Measurements from ENCODE around the gene SERPINB12.

Gene SERPINB12

DNA sequence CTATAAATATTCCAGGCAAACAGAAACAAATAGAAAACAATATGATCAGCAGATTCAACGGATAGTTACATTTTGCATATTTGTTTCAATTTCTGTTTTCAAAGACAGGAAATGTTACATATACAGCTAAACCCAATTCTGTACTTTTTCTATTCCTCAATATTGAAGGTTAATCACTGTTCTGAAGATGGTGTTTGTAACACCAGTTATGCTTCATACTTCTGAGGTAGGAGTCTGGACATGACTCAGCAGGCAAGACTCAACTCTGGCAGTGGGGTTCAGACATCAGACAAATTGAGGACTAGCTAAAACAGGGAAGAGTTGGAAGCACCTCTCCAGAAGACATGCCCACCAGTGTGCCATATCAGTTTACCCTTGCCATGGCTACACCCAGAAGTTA lies 61.6 kb downstream of the SERPINB12 start:
- DNase-seq (ENCODE audit: low read depth) = peak; percentile 11

DNA sequence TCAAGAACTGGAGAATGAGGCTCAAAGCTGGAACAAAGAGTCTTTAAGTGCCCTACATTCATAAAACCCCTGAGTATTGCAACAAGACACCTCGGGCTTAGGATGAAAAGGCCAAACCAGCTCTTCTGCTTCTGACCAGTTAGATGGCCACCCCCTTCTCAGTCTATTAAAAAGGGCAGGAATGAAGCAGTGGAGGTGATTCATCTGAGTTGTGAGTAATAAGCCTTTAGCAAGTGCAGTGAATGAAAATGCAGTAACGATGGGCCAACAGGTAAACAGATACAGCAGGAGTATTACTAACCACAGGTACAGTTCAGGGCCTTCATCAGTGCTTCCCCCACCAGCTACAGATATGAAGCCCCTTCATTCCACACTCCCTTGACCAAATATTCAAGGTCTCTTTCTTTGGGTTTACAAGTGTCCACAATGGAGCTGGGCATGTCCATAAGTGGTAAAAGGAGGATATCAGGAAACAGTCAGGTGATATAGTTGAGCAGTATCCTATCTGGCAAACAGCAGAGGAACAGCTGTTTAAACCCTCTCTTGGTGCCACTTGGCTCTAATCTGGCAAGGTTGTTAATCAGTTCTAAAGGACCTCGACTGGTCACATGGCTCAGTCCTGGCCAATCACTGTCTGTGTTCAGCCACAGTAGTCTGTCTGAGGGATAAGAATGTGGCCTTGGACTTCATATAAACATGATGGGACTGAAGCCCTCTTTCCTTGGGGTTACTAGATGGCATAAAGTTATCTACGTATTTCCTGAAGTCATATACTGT lies 62.8 kb downstream of the SERPINB12 start:
- DNase-seq (ENCODE audit: low read depth) = peak; percentile 12

DNA sequence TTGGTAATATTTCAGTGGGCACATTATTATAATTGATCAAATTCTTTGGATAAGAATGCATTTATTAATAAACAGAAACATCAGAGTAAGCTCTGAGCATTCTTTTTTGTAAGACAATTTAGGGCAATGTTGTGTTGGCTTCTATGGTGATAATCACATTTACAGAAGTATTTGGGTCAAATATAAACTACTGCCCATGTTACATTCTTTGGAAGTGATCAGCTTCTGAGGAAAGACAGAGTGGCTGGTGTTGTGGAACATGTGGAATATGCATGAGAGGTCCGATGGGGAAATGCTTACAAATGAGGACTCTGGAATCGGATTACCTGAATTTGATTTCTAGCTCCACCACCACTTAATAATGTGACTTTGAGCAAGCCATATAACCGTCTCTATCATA lies 64.4 kb downstream of the SERPINB12 start:
- DNase-seq (ENCODE audit: low read depth) = no peak

DNA sequence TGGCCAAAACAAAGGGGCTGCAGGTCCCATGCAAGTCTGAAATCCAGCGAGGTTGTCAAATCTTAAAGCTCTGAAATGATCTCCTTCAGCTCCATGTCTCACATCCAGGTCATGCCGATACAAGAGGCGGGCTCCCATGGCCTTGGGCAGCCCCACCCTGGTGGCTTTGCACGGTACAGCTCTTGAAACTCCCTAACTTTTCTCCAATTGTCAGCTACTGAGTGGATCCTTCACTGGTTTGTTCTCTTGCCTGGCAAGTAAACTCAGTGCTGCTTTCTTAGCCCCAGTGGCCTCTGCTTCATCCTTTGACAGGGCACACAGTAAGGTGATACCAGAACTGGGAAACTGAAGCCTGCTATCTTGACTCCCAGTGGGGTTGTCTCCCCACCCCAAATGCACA lies 71.3 kb downstream of the SERPINB12 start:
- no peak for DNase-seq (ENCODE audit: low read depth)

DNA sequence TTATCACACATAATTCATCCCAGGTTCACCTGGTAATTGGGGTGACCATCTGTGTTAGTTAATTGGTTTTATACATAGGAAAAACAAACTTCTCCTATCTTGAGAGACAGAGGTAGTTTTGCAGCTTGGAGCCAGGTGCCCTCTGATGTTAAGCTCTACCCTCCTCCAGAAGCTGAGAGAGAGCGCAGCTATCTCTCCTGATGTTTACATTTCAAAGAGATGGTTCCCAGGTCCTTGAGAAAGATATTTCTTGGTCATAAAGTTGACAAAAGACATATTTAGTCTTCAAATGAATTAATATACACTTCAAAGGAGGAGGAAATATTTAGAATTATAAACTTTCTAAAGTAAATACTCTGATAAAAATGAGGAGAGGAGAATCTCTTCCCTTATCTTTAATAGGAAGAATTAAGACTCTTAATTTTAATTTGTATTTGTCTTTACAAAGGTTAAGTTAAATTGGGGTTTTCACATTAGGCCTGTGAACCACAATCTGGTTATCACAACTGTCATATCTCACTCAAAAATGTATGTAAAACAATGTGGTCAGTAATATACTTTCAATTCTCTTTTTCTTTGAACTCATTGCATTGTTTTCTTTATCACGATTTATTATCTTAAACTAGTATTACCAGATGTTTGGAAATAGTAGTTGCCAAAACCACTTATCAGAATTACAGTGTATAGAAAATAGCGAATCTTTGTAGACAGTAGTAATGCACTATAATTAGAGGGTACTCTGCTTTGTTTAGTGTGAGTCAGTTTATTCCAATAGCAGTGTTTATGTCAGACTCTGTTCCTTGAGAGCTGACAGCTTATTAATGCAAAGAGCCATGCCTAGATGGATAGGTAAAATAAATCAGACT lies 75.1 kb downstream of the SERPINB12 start:
- no peak for DNase-seq (ENCODE audit: low read depth)

DNA sequence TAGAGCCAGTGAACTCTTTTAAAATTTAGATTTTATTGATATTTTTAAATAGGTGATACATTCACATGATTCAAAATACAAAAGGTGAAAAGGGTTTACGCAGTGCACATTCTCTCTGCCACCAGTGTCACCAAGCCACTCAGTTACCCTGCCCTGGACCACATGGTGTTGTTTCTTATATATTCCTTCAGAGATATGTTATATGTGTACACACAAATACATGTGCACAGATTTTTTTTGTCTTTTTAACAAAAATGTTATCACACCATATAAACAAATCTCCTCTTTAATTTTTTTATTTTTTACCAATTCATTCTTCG lies 75.7 kb downstream of the SERPINB12 start:
- no peak for DNase-seq (ENCODE audit: low read depth)

Measured in iris pigment epithelial cell (primary cell).